Measurements from ENCODE around the gene TNP1. TPM values are rescaled to one million over a fixed set of nuclear protein-coding genes. Genes with fewer than 3 reads are reported as not detected.

TNP1 gene
- total RNA-seq, 2 experiments from 2014 or later = not detected

DNA sequence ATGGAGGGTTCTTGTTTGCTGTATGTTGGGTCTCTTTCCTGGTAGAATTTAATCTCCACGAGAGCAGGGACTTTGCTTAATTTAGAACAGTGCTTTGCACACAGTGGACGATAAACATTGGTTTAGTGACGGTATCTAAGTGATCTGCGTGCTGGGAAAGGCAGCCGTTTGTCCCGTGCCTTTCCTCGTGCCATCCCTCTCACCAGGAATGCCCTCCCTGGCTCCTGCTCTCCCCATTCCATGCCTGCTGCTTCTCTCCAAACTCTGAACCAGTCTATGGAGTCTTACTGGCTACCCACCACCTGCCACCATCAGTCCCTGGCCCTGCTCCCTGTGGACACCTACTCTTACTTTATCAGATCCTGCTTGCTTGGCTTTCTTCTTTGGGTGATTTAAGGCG lies 27.3 kb upstream of the TNP1 start:
- ChIA-PET CTCF (interaction anchor here (1.1 kb wide), 1 partner anchor 635 kb away, joined by 3 read pairs; no protein-coding TSS in a partner anchor), POLR2A (no interaction called here)
- no peaks in the 10 kb centered on the region for H3K4me1 Mint-ChIP-seq
- H3K4me3 Mint-ChIP-seq = no peak overlapping the region
- H3K27me3 Mint-ChIP-seq = peaks cover 3% of the 10 kb centered on the region
- H3K36me3 Mint-ChIP-seq (ENCODE audit: low read depth) = no peaks in the 10 kb centered on the region
- no peaks in the 10 kb centered on the region for H3K9me3 Mint-ChIP-seq (ENCODE audit: low read depth)
- intact Hi-C loops (cut with DNase I, micrococcal nuclease) = no loop called here
- H3K27ac Mint-ChIP-seq = no peak overlapping the region
- ATAC-seq (no peak), DNase-seq (no peak)

DNA sequence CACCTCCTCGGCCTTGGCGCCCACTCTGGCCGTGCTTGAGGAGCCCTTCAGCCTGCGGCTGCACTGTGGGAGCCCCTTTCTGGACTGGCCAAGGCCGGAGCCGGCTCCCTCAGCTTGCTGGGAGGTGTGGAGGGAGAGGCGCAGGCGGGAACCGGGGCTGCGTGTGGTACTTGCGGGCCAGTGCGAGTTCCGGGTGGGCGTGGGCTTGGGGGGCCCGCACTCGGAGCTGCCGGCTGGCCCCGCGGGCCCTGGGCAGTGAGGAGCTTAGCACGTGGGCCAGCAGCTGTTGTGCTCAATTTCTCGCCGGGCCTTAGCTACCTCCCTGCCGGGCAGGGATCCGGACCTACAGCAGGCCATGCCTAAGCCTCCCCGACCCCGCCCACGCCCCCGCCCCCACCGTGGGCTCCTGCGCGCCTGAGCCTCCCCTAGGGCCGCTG lies 25.3 kb upstream of the TNP1 start:
- no peaks in the 10 kb centered on the region for H3K36me3 Mint-ChIP-seq (ENCODE audit: low read depth)
- H3K27me3 Mint-ChIP-seq = no peaks in the 10 kb centered on the region
- ChIA-PET POLR2A (no interaction called here), CTCF (no interaction called here)
- H3K4me1 Mint-ChIP-seq = peaks cover 6% of the 10 kb centered on the region
- no peak overlapping the region for H3K27ac Mint-ChIP-seq
- H3K9me3 Mint-ChIP-seq (ENCODE audit: low read depth) = no peaks in the 10 kb centered on the region
- no peak for DNase-seq
- intact Hi-C loops (cut with DNase I, micrococcal nuclease) = no loop called here
- ATAC-seq = no peak
- H3K4me3 Mint-ChIP-seq = no peak overlapping the region

DNA sequence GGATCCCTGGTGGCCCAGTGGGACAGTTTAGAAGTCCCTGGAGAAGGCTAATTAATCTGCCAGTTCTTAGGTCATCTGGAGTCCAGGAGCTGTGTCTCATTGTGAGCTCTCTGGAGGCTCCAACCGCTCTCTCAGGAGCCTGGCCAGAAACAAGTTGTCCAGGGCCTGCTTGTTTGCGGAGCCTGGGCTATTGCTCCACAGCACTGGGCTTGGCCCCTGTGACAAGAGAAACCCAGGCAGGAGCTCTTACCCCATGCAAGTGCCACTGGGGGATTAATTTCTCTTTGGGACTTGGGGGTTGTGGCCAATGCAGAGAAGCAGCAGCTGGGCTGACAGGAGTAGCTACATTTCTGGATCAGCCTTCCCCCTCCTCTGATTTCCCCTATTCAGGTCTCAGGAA lies 24.5 kb upstream of the TNP1 start:
- CTCF ChIA-PET = no interaction called here
- no peaks in the 10 kb centered on the region for H3K36me3 Mint-ChIP-seq (ENCODE audit: low read depth)
- intact Hi-C loops (cut with DNase I, micrococcal nuclease) = no loop called here
- peaks cover 11% of the 10 kb centered on the region for H3K4me1 Mint-ChIP-seq
- DNase-seq = no peak
- POLR2A ChIA-PET = no interaction called here
- no peak for ATAC-seq
- H3K4me3 Mint-ChIP-seq = no peak overlapping the region
- no peaks in the 10 kb centered on the region for H3K9me3 Mint-ChIP-seq (ENCODE audit: low read depth)
- no peaks in the 10 kb centered on the region for H3K27me3 Mint-ChIP-seq
- no peak overlapping the region for H3K27ac Mint-ChIP-seq

DNA sequence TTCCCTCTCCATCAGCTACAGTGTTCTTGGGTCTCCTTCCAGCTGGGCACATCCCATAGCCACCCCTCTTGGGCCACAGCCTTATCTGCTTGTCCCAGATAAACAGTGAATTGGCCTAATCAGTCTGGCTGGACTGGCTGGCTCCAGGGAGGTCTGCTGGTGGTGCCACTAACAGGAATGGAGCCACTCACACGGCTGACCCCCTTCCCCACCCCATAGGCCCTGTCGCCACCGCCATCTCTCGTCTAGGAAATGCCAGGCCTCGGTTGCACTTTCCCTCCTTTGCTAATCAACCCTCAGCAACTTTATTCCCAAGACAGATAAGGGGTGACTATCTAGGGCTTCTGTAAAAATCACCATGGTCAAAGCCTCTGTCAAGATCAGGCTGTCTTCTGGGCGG lies 23.0 kb upstream of the TNP1 start:
- Mint-ChIP-seq H3K36me3 (ENCODE audit: low read depth) (no peaks in the 10 kb centered on the region), H3K27ac (no peak overlapping the region), H3K4me1 (peaks cover 11% of the 10 kb centered on the region), H3K4me3 (no peak overlapping the region), H3K9me3 (ENCODE audit: low read depth) (no peaks in the 10 kb centered on the region), H3K27me3 (no peaks in the 10 kb centered on the region)
- ChIA-PET CTCF (no interaction called here), POLR2A (no interaction called here)
- DNase-seq (no peak), ATAC-seq (no peak)
- intact Hi-C loops (cut with DNase I, micrococcal nuclease) = no loop called here

DNA sequence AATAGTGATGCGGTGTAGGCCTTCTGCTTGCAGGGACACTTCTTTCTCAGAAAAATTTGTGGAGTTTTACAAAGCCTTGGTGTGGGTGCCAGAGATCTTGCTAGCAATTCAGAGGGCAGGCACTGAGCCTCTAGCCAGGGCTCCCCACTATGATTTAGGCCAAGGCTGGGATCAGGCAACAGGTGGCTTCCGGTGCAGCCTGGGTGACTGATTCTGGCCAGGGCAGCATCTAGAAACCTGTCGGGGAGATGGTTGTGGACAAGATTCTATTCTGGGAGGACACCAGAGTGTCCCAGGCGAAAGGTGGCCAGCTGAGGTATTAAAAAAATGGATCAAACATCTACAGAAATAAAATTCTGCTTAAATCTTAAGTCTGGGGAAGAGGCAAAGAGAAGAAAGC lies 21.5 kb upstream of the TNP1 start:
- Mint-ChIP-seq H3K4me3 (no peak overlapping the region), H3K36me3 (ENCODE audit: low read depth) (no peaks in the 10 kb centered on the region), H3K27ac (no peak overlapping the region), H3K4me1 (peaks cover 11% of the 10 kb centered on the region), H3K27me3 (no peaks in the 10 kb centered on the region), H3K9me3 (ENCODE audit: low read depth) (no peaks in the 10 kb centered on the region)
- DNase-seq = no peak
- intact Hi-C loops (cut with DNase I, micrococcal nuclease) = no loop called here
- CTCF ChIA-PET = no interaction called here
- no peak for ATAC-seq
- POLR2A ChIA-PET = no interaction called here

DNA sequence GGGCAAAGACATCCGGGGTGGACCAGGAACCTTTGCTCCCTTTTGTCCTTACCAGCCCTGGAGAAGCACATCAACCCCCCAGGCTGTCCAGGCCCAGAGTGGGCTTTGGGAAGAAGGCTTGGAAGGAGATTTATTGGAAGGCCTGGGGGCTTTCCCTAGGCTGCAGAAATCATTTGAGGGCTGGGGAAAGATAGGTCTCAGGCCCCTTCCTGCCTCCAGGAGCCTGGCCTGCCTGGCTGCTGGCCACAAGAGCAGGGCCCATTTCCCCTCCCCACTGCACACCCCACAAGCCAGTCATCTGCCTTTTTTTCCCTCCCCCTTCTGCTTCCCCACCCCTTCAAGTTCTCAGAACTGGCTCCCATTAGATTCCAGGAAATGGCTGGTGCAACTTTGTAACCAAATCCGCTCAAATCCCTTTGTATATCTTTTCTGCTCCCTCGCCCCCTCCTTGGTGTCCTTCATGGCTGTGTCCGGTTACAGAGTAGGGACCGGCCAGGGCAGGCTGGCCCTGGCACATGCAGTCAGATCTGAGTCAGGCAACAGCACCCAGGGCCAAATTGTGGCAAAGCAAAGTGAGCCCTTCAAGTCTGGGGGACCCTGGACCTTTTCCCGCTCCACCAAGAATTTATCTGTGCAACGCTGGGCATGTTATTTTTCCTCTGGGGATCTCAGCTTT lies 20.8 kb upstream of the TNP1 start:
- POLR2A ChIA-PET = no interaction called here
- CTCF ChIA-PET = no interaction called here
- DNase-seq (peak; percentile 26), ATAC-seq (peak; percentile 57)
- Mint-ChIP-seq H3K36me3 (ENCODE audit: low read depth) (no peaks in the 10 kb centered on the region), H3K4me3 (no peak overlapping the region), H3K4me1 (peaks cover 11% of the 10 kb centered on the region), H3K27me3 (no peaks in the 10 kb centered on the region), H3K9me3 (ENCODE audit: low read depth) (no peaks in the 10 kb centered on the region), H3K27ac (peak overlapping the region; percentile 17)
- intact Hi-C loops (cut with DNase I, micrococcal nuclease) = no loop called here

DNA sequence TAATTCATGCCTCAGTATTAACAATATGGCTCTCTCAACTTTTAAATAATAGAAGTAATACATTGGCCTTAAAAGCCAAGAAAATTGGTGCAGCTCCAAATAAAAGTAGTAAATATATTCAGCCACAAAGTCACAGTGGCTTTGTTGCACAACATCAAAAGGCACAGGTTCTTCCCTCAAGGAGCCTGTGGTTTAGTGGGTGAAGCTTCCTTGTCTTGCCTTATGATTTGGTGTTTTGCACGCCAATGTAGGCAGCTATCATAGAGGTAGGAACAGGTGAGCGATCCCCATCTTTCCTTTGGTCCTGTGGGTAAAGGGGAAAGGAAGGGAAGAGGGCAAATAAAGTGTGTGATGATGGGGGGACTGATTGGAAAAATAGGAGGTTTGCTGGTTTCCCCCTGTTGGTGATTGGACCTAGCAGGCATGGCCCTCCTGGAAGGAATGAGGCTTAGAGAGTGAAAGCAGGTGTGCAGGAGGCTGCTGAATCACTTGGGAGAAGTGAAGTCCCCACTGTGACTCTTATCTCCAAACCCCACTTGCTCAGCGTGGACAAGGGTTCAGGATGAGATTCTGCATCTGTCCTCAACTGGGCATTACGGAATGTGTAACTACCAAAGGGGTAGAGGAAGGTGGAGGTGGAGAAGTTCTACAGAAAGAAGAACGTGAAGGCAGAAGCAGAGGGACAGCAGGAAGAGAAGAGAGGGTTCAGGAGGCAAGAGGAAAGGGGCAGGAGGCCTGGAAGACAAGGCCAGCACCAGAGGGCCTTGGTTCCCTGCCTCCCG lies 20.1 kb upstream of the TNP1 start:
- Mint-ChIP-seq H3K27ac (no peak overlapping the region), H3K9me3 (ENCODE audit: low read depth) (no peaks in the 10 kb centered on the region), H3K36me3 (ENCODE audit: low read depth) (no peaks in the 10 kb centered on the region), H3K4me1 (peaks cover 11% of the 10 kb centered on the region), H3K4me3 (no peak overlapping the region), H3K27me3 (no peaks in the 10 kb centered on the region)
- intact Hi-C loops (cut with DNase I, micrococcal nuclease) = loop anchor here in 1 of 2 experiments (10.0 kb wide), 1 partner anchor 185 kb away; the partner anchor contains the start of gene IGFBP5
- ChIA-PET POLR2A (no interaction called here), CTCF (no interaction called here)
- DNase-seq = no peak
- ATAC-seq = no peak

DNA sequence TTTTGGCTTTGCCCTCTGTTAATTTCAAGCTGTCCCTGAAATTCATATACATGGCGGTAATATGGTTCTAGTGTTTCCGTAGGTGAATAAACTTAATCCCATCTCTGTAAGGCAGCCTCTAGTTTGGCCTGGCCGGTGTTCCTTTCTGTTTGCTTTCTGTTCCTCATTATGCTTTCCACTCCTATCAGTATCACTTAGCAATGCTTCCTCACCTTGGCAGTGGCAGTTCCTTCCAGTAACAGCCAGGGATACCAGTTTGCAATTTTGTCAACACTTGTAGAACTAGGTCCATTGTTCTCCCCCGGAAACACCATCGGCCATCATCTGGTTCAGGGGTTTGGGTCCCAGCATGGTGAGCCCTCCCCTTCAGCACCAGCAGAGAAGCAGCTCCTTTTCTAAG lies 18.2 kb upstream of the TNP1 start:
- H3K4me3 Mint-ChIP-seq = no peak overlapping the region
- H3K27ac Mint-ChIP-seq = no peak overlapping the region
- H3K4me1 Mint-ChIP-seq = peaks cover 11% of the 10 kb centered on the region
- DNase-seq = no peak
- H3K27me3 Mint-ChIP-seq = no peaks in the 10 kb centered on the region
- ATAC-seq = no peak
- ChIA-PET POLR2A (no interaction called here), CTCF (no interaction called here)
- intact Hi-C loops (cut with DNase I, micrococcal nuclease) = loop anchor here in 1 of 2 experiments (10.0 kb wide), 1 partner anchor 183 kb away; the partner anchor contains the start of gene IGFBP5
- no peaks in the 10 kb centered on the region for H3K9me3 Mint-ChIP-seq (ENCODE audit: low read depth)
- no peaks in the 10 kb centered on the region for H3K36me3 Mint-ChIP-seq (ENCODE audit: low read depth)

DNA sequence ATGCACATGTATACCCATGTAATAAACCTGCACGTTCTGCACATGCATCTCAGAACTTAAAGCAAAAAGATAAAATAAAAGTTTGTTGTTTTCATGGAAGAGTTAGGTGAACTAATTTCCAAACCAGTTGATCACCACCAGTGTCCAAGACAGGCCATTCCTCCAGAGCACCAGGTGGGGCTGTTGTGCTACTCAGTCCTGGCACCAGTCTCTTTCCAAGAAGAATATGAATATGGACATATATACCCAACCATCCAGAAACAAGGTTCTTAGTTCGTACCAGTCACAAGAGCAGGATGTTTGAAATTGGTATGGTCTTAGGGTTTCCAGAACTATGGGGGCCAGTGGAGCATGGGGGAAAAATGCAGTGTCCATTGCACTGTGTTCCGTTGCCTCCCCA lies 17.2 kb upstream of the TNP1 start:
- intact Hi-C loops (cut with DNase I, micrococcal nuclease) = loop anchor here in 1 of 2 experiments (10.0 kb wide), 1 partner anchor 182 kb away; the partner anchor contains the start of gene IGFBP5
- H3K9me3 Mint-ChIP-seq (ENCODE audit: low read depth) = no peaks in the 10 kb centered on the region
- peaks cover 11% of the 10 kb centered on the region for H3K4me1 Mint-ChIP-seq
- DNase-seq (peak; percentile 14), ATAC-seq (no peak)
- no peaks in the 10 kb centered on the region for H3K36me3 Mint-ChIP-seq (ENCODE audit: low read depth)
- ChIA-PET POLR2A (no interaction called here), CTCF (no interaction called here)
- no peaks in the 10 kb centered on the region for H3K27me3 Mint-ChIP-seq
- H3K27ac Mint-ChIP-seq = no peak overlapping the region
- no peak overlapping the region for H3K4me3 Mint-ChIP-seq

DNA sequence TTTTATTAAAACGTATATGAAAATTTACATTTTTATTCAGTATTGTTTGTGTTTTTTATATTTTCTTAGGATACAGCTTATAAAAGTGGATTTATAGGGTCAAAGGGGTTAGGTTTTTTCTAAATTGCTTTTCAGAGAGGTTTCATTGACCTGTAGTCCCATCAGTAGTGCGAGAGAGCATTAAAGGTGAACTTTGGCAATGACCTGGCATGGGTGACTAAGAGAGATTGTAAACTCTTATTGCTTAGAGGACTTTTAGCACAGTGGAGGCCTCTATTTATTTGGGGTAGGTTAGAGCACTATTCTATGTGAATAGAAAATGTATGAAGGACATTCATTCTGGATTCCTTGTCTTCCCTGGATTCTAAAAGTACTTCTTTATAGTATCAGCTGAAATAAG lies 16.0 kb upstream of the TNP1 start:
- Mint-ChIP-seq H3K27ac (no peak overlapping the region), H3K9me3 (ENCODE audit: low read depth) (no peaks in the 10 kb centered on the region), H3K4me3 (no peak overlapping the region), H3K27me3 (no peaks in the 10 kb centered on the region), H3K4me1 (peaks cover 9% of the 10 kb centered on the region), H3K36me3 (ENCODE audit: low read depth) (no peaks in the 10 kb centered on the region)
- intact Hi-C loops (cut with DNase I, micrococcal nuclease) = loop anchor here in 1 of 2 experiments (10.0 kb wide), 1 partner anchor 181 kb away; the partner anchor contains the start of gene IGFBP5
- POLR2A ChIA-PET = no interaction called here
- CTCF ChIA-PET = no interaction called here
- DNase-seq (no peak), ATAC-seq (no peak)

DNA sequence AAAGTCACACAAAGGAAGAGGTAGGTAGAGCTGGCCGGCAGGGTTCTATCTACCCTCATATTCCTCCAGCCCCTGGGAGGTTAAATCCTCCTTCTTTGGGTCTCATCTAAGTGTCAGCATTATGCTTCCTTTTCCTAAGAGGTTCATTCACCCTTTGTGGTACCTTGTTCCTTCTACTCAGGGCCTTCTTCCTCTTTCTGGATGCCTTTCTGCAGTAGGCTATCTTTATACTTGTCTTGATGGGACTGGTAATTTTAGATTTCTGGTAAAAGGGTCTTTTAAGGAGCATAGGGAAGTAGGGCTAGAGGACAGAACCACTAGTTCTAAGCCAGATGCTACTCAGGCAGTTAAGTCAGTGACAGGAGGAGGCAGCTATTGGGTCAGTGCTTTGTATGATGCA lies 13.7 kb upstream of the TNP1 start:
- no peak overlapping the region for H3K27ac Mint-ChIP-seq
- H3K4me1 Mint-ChIP-seq = no peaks in the 10 kb centered on the region
- no peak for DNase-seq
- no peak for ATAC-seq
- no peaks in the 10 kb centered on the region for H3K36me3 Mint-ChIP-seq (ENCODE audit: low read depth)
- intact Hi-C loops (cut with DNase I, micrococcal nuclease) = loop anchor here in 1 of 2 experiments (10.0 kb wide), 1 partner anchor 179 kb away; the partner anchor contains the start of gene IGFBP5
- H3K27me3 Mint-ChIP-seq = no peaks in the 10 kb centered on the region
- no peak overlapping the region for H3K4me3 Mint-ChIP-seq
- no peaks in the 10 kb centered on the region for H3K9me3 Mint-ChIP-seq (ENCODE audit: low read depth)
- POLR2A ChIA-PET = interaction anchor here (0.6 kb wide), 1 partner anchor 1370 kb away, joined by 3 read pairs; no protein-coding TSS in a partner anchor
- CTCF ChIA-PET = no interaction called here

DNA sequence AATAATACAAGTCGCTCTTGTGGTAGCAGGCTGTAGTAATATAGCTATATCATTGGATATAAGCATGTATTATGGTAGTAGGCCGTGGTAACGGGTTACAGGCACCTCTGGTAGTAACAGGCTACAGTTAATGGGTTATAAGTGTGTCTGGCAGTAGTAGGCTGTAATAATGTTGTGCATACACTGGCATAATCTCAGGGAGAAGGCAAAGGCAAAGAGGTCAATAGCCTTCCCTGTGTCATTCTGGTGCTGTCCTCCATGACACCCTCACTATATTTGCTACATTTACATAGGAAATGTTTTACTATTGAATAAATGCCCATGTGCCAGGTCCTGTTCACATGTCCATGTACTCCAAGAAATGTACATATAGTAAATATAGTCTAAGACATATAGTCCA lies 12.8 kb upstream of the TNP1 start:
- DNase-seq = no peak
- Mint-ChIP-seq H3K9me3 (ENCODE audit: low read depth) (no peaks in the 10 kb centered on the region), H3K27ac (no peak overlapping the region), H3K27me3 (no peaks in the 10 kb centered on the region), H3K4me1 (no peaks in the 10 kb centered on the region), H3K36me3 (ENCODE audit: low read depth) (no peaks in the 10 kb centered on the region), H3K4me3 (no peak overlapping the region)
- intact Hi-C loops (cut with DNase I, micrococcal nuclease) = loop anchor here in 1 of 2 experiments (10.0 kb wide), 1 partner anchor 178 kb away; the partner anchor contains the start of gene IGFBP5
- ATAC-seq = no peak
- ChIA-PET POLR2A (no interaction called here), CTCF (no interaction called here)
